LNCaP clone FGC (cell line): ENCODE data around the gene KIAA1549.

ENCODE experiments used
- DNase-seq: peaks from one replicate; pipeline ENCODE4 v3.0.0-alpha.2; 2011; ENCODE audit warnings: low read depth
- H3K4me3 ChIP-seq: 2 replicates; pipeline ENCODE4 v1.5.1; 2011; ENCODE audit warnings: mild to moderate bottlenecking, low read depth, low read length, control low read depth
- CTCF ChIP-seq: IDR thresholded peaks from 2 replicates; pipeline ENCODE4 v1.5.1; 2012; ENCODE audit warnings: mild to moderate bottlenecking; ENCODE audit not compliant: control insufficient read depth, insufficient read depth; ENCODE audit errors: extremely low read depth

Gene KIAA1549

GRCh38 chr7:138853448-138853847 is 127.7 kb downstream of the KIAA1549 start:
- no peak overlapping the region for H3K4me3 ChIP-seq
- DNase-seq: no peak
- no peak for TF ChIP-seq CTCF

GRCh38 chr7:138852469-138852868 is 128.7 kb downstream of the KIAA1549 start:
- no peak for TF ChIP-seq CTCF
- H3K4me3 ChIP-seq: no peak overlapping the region
- DNase-seq: no peak

- H3K4me3 ChIP-seq: no peak overlapping the region
- TF ChIP-seq CTCF: no peak
- no peak for DNase-seq
Observed at GRCh38 chr7:138849701-138850100, 131.5 kb downstream of the KIAA1549 start.

GRCh38 chr7:138848056-138848980 is 132.9 kb downstream of the KIAA1549 start:
- H3K4me3 ChIP-seq: no peak overlapping the region
- TF ChIP-seq CTCF: no peak
- no peak for DNase-seq

- no peak overlapping the region for H3K4me3 ChIP-seq
- no peak for TF ChIP-seq CTCF
- no peak for DNase-seq
Observed at GRCh38 chr7:138845711-138846110, 135.5 kb downstream of the KIAA1549 start.

- no peak for TF ChIP-seq CTCF
- no peak overlapping the region for H3K4me3 ChIP-seq
- DNase-seq: no peak
Observed at GRCh38 chr7:138843632-138844580, 137.3 kb downstream of the KIAA1549 start.
